ENCODE results near the gene CD2BP2. TPM values are rescaled to one million over a fixed set of nuclear protein-coding genes. Genes with fewer than 3 reads are reported as not detected.

The CD2BP2 gene
- total and polyA plus RNA-seq, 2 experiments from 2014 or later, result 41.0 to 45.1 TPM

- Histone ChIP-seq H3K27ac (peak overlapping the region; percentile 23), H3K4me1 (ENCODE audit: insufficient read depth) (peaks cover 13% of the 10 kb centered on the region), H3K4me3 (no peak overlapping the region), H3K79me2 (peaks cover 40% of the 10 kb centered on the region), H2AFZ (no peak overlapping the region), H3K9me2 (replicated peaks; ENCODE audit: insufficient read depth) (no peaks in the 10 kb centered on the region), H3K27me3 (no peaks in the 10 kb centered on the region), H4K20me1 (ENCODE audit: insufficient read depth, poor library complexity, severe bottlenecking) (no peaks in the 10 kb centered on the region), H3K9me3 (ENCODE audit: low read depth) (no peaks in the 10 kb centered on the region), H3K36me3 (replicated peaks; ENCODE audit: insufficient read depth, low read depth) (no peaks in the 10 kb centered on the region), H3K4me2 (no peak overlapping the region)
- TF ChIP-seq EZH2 (IDR thresholded peaks at IDR 0.05; ENCODE audit: borderline replicate concordance) (no peak), CTCF (IDR thresholded peaks at IDR 0.05; ENCODE audit: poor library complexity) (no peak), EZH2phosphoT487 (IDR thresholded peaks at IDR 0.05; ENCODE audit: low read depth, severe bottlenecking, unreplicated experiment) (no peak)
- DNase-seq (ENCODE audit: low spot score), result peak; percentile 6
- WGBS (ENCODE audit: low lambda C conversion rate, missing lambda C conversion rate), result 82% methylated on average over 5 of the region's 5 CpGs
Measured at GRCh38 chr16:30357085-30357714, 2.1 kb upstream of the CD2BP2 start.

- H3K4me2 ChIP-seq, result peak overlapping the region; percentile 82
- peaks cover 34% of the 10 kb centered on the region for H3K79me2 ChIP-seq
- no peaks in the 10 kb centered on the region for H3K9me2 ChIP-seq (replicated peaks; ENCODE audit: insufficient read depth)
- no peaks in the 10 kb centered on the region for H4K20me1 ChIP-seq (ENCODE audit: insufficient read depth, poor library complexity, severe bottlenecking)
- H3K27ac ChIP-seq, result peak overlapping the region; percentile 97
- H3K4me3 ChIP-seq, result no peak overlapping the region
- no peak overlapping the region for H2AFZ ChIP-seq
- H3K9me3 ChIP-seq (ENCODE audit: low read depth), result no peaks in the 10 kb centered on the region
- 96% methylated on average over 12 of the region's 12 CpGs for WGBS (ENCODE audit: low lambda C conversion rate, missing lambda C conversion rate)
- H3K4me1 ChIP-seq (ENCODE audit: insufficient read depth), result peaks cover 13% of the 10 kb centered on the region
- H3K27me3 ChIP-seq, result no peaks in the 10 kb centered on the region
- TF ChIP-seq CTCF (IDR thresholded peaks at IDR 0.05; ENCODE audit: poor library complexity) (no peak), EZH2 (IDR thresholded peaks at IDR 0.05; ENCODE audit: borderline replicate concordance) (no peak), EZH2phosphoT487 (IDR thresholded peaks at IDR 0.05; ENCODE audit: low read depth, severe bottlenecking, unreplicated experiment) (no peak)
- no peaks in the 10 kb centered on the region for H3K36me3 ChIP-seq (replicated peaks; ENCODE audit: insufficient read depth, low read depth)
- no peak for DNase-seq (ENCODE audit: low spot score)
Measured at GRCh38 chr16:30356401-30357084, 1.4 kb upstream of the CD2BP2 start.

- no peaks in the 10 kb centered on the region for H3K27me3 ChIP-seq
- H3K79me2 ChIP-seq, result peaks cover 30% of the 10 kb centered on the region
- H3K4me3 ChIP-seq, result peak overlapping the region; percentile 24
- H3K9me3 ChIP-seq (ENCODE audit: low read depth), result no peaks in the 10 kb centered on the region
- peak overlapping the region; percentile 82 for H3K4me2 ChIP-seq
- WGBS (ENCODE audit: low lambda C conversion rate, missing lambda C conversion rate), result 64% methylated on average over 7 of the region's 7 CpGs
- no peaks in the 10 kb centered on the region for H3K36me3 ChIP-seq (replicated peaks; ENCODE audit: insufficient read depth, low read depth)
- H3K9me2 ChIP-seq (replicated peaks; ENCODE audit: insufficient read depth), result no peaks in the 10 kb centered on the region
- TF ChIP-seq EZH2 (IDR thresholded peaks at IDR 0.05; ENCODE audit: borderline replicate concordance), result no peak
- TF ChIP-seq EZH2phosphoT487 (IDR thresholded peaks at IDR 0.05; ENCODE audit: low read depth, severe bottlenecking, unreplicated experiment), result no peak
- no peak for TF ChIP-seq CTCF (IDR thresholded peaks at IDR 0.05; ENCODE audit: poor library complexity)
- peak overlapping the region; percentile 46 for H2AFZ ChIP-seq
- DNase-seq (ENCODE audit: low spot score), result no peak
- H3K27ac ChIP-seq, result peak overlapping the region; percentile 97
- H3K4me1 ChIP-seq (ENCODE audit: insufficient read depth), result peaks cover 14% of the 10 kb centered on the region
- no peaks in the 10 kb centered on the region for H4K20me1 ChIP-seq (ENCODE audit: insufficient read depth, poor library complexity, severe bottlenecking)
Measured at GRCh38 chr16:30355954-30356308, 823 bp upstream of the CD2BP2 start.
